Hepatocyte (in vitro differentiated cells): ENCODE data around the gene MAP2K3. TPM values are rescaled to one million over a fixed set of nuclear protein-coding genes. Genes with fewer than 3 reads are reported as not detected.
"Not testable (repeated sequence)": the region's sequence is repeated elsewhere in the genome, so short reads cannot be mapped to it uniquely, and the experiment has no call there.

Experiments
- DNase-seq: peaks from one replicate; pipeline ENCODE4 v3.0.0-alpha.2; 2016; ENCODE audit warnings: low spot score
- H2AFZ ChIP-seq: fragments of 200-600 bp; sonication (generic); 2 replicates; pipeline ENCODE4 v1.6.0; 2016; ENCODE audit warnings: antibody characterized with exemption, mild to moderate bottlenecking
- H3K27ac ChIP-seq: fragments of 200-600 bp; sonication (generic); 2 replicates; pipeline ENCODE4 v1.5.1; 2016; ENCODE audit warnings: mild to moderate bottlenecking
- H3K27me3 ChIP-seq: fragments of 200-600 bp; sonication (generic); 2 replicates; pipeline ENCODE4 v1.6.1; 2016
- H3K36me3 ChIP-seq: fragments of 200-600 bp; sonication (generic); replicated peaks from 2 replicates; pipeline ENCODE4 v1.5.1; 2016; ENCODE audit warnings: low read depth; ENCODE audit not compliant: insufficient read depth
- H3K4me1 ChIP-seq: fragments of 200-600 bp; sonication (generic); 2 replicates; pipeline ENCODE4 v1.5.1; 2016; ENCODE audit warnings: mild to moderate bottlenecking, moderate library complexity; ENCODE audit not compliant: insufficient read depth
- H3K4me2 ChIP-seq: fragments of 200-600 bp; sonication (generic); 2 replicates; pipeline ENCODE4 v1.6.0; 2016
- H3K4me3 ChIP-seq: fragments of 200-600 bp; sonication (generic); 2 replicates; pipeline ENCODE4 v1.5.1; 2016; ENCODE audit warnings: mild to moderate bottlenecking
- H3K79me2 ChIP-seq: fragments of 200-600 bp; sonication (generic); 2 replicates; pipeline ENCODE4 v1.6.0; 2017; ENCODE audit warnings: mild to moderate bottlenecking
- H3K9me2 ChIP-seq: fragments of 200-600 bp; sonication (generic); replicated peaks from 2 replicates; pipeline ENCODE4 v1.6.0; 2017; ENCODE audit warnings: mild to moderate bottlenecking; ENCODE audit not compliant: insufficient read depth
- H3K9me3 ChIP-seq: fragments of 200-600 bp; sonication (generic); 2 replicates; pipeline ENCODE4 v1.5.1; 2016; ENCODE audit warnings: low read depth, mild to moderate bottlenecking
- H4K20me1 ChIP-seq: fragments of 200-600 bp; sonication (generic); 2 replicates; pipeline ENCODE4 v1.6.0; 2016; ENCODE audit warnings: mild to moderate bottlenecking; ENCODE audit not compliant: insufficient read depth, poor library complexity, severe bottlenecking
- CTCF ChIP-seq: fragments of 200-600 bp; sonication (generic); IDR thresholded peaks from 2 replicates; pipeline ENCODE4 v1.5.1; 2016; ENCODE audit warnings: antibody characterized with exemption, mild to moderate bottlenecking; ENCODE audit not compliant: poor library complexity
- EZH2 ChIP-seq: fragments of 200-600 bp; sonication (generic); IDR thresholded peaks from 2 replicates; pipeline ENCODE4 v1.6.1; 2016; ENCODE audit warnings: antibody characterized with exemption, mild to moderate bottlenecking, borderline replicate concordance
- EZH2phosphoT487 ChIP-seq: fragments of 200-600 bp; sonication (generic); IDR thresholded peaks from one replicate; pipeline ENCODE4 v1.6.1; 2018; ENCODE audit warnings: antibody characterized with exemption, mild to moderate bottlenecking, low read depth, moderate library complexity; ENCODE audit not compliant: unreplicated experiment, severe bottlenecking
- WGBS: methylation state at CpG from one replicate; pipeline ENCODE4 v1.1.6; 2016; ENCODE audit warnings: low lambda C conversion rate; ENCODE audit errors: missing lambda C conversion rate; 5-methylcytosine and 5-hydroxymethylcytosine counted together
- polyA plus RNA-seq: library from polyadenylated mRNA; unstranded; fragments of >200 nt; fragmentation: Nextera tagmentation; extraction: Ambion mirVana; gene quantifications from 2 replicates; pipeline ENCODE4 v1.2.1, GENCODE V29; 2016
- total RNA-seq: library from RNA; depleted of rRNA; stranded (reverse); fragments of >200 nt; gene quantifications from 2 replicates; pipeline ENCODE4 v1.2.3, GENCODE V29; 2014

The MAP2K3 gene
- total and polyA plus RNA-seq, 2 experiments from 2014 or later: 21.8 to 62.4 TPM

DNA sequence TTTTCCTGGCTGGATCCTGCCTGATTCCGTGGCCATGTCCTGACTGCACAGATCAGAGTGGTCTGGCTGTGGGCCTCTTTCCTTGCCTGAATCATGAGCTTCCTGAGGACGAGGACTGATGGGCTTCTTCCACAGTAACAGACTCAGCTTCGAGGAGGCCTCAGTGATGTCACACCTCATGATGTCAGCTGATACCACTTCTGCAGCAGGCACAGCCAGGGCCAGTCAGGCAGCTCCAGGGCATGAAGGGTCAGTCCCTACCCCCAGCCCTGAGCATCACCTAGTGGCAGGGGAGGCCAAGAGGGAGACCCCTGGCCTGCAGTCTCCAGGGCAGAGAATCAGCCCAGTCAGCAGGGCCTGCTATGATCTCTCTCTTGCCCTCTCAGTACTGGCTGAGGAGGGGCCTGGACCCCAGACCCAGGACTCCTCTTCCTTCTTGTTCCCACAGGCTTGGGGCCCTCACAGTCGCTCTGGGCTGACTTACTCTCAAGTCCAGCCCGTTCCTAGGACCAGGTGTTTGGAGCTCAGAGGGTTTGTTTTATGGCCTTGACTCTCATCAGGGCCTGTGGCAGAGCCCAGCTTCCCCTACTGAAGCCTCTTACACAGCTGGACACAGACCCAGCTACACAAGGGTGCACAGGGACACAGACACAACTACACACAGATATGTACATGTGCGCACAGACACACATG, 65.0 kb downstream of the MAP2K3 start:
- H3K9me3 ChIP-seq, H3K27me3 ChIP-seq, H3K4me3 ChIP-seq, DNase-seq, H3K9me2 ChIP-seq, H3K27ac ChIP-seq, H2AFZ ChIP-seq, H3K4me2 ChIP-seq, H3K36me3 ChIP-seq, H4K20me1 ChIP-seq, H3K79me2 ChIP-seq, H3K4me1 ChIP-seq: not testable (repeated sequence)
- WGBS: 72% methylated on average over 6 of the region's 6 CpGs

GRCh38 chr17:21350495-21350894, 66.0 kb downstream of the MAP2K3 start:
- H3K79me2 ChIP-seq, H3K9me2 ChIP-seq, H4K20me1 ChIP-seq, H3K36me3 ChIP-seq, DNase-seq, H3K27ac ChIP-seq, H3K4me1 ChIP-seq, H3K9me3 ChIP-seq, H3K4me2 ChIP-seq, H3K27me3 ChIP-seq, H2AFZ ChIP-seq, H3K4me3 ChIP-seq: not testable (repeated sequence)
- 84% methylated on average over 19 of the region's 19 CpGs for WGBS

DNA sequence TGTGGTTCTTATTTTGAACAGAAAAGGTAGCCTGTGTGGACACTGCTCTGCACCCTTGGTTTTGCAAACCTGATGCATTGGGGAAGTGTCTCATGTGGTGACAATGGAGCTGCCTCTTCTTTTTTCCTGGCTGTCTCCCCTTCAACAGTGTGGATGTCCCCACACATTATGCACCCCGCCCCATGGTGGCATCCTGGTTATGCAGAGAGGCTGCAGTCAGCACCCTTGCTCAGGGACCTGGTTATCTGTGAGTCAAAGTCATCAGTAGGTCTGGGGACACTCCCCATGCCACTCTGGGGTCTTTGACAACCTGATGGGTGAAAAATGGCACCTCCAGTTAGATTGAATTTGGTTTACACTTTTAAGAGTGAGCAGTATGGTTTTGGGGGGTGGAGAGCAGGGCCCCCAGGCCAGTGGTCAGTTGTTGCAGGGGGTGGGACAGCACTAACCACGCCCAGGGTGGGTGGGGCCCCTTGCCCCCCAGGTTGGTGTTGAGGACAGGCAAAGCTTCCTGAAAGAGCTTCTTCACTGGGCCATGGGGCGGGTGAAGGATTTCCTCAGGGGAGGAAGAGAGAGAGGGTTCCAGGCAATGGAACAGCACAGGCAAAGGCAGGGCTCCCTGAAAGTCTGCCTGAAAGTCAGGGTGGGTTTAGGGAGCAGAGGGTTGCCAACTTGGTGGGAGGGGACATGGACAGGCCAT, 67.0 kb downstream of the MAP2K3 start:
- 84% methylated on average over 3 of the region's 3 CpGs for WGBS
- TF ChIP-seq EZH2 (no peak), CTCF (no peak), EZH2phosphoT487 (no peak)
- no peaks in the 10 kb centered on the region for H3K36me3 ChIP-seq
- no peaks in the 10 kb centered on the region for H3K27me3 ChIP-seq
- DNase-seq: no peak
- H2AFZ ChIP-seq: no peak overlapping the region
- H3K4me3 ChIP-seq: no peak overlapping the region
- no peak overlapping the region for H3K4me2 ChIP-seq
- no peaks in the 10 kb centered on the region for H4K20me1 ChIP-seq
- no peaks in the 10 kb centered on the region for H3K9me2 ChIP-seq
- H3K9me3 ChIP-seq: no peaks in the 10 kb centered on the region
- no peaks in the 10 kb centered on the region for H3K4me1 ChIP-seq
- H3K79me2 ChIP-seq: no peaks in the 10 kb centered on the region
- H3K27ac ChIP-seq: no peak overlapping the region

GRCh38 chr17:21352221-21352980, 67.9 kb downstream of the MAP2K3 start:
- 95% methylated on average over 22 of the region's 23 CpGs for WGBS
- no peaks in the 10 kb centered on the region for H3K27me3 ChIP-seq
- H3K4me2 ChIP-seq: no peak overlapping the region
- no peaks in the 10 kb centered on the region for H4K20me1 ChIP-seq
- no peaks in the 10 kb centered on the region for H3K9me2 ChIP-seq
- H3K4me3 ChIP-seq: no peak overlapping the region
- H3K36me3 ChIP-seq: no peaks in the 10 kb centered on the region
- TF ChIP-seq EZH2 (no peak), CTCF (no peak)
- no peak overlapping the region for H3K27ac ChIP-seq
- H3K4me1 ChIP-seq: no peaks in the 10 kb centered on the region
- no peaks in the 10 kb centered on the region for H3K79me2 ChIP-seq
- H3K9me3 ChIP-seq: no peaks in the 10 kb centered on the region
- H2AFZ ChIP-seq: no peak overlapping the region
- no peak for DNase-seq
